ENCODE measurements around the gene OR6J1.

DNA sequence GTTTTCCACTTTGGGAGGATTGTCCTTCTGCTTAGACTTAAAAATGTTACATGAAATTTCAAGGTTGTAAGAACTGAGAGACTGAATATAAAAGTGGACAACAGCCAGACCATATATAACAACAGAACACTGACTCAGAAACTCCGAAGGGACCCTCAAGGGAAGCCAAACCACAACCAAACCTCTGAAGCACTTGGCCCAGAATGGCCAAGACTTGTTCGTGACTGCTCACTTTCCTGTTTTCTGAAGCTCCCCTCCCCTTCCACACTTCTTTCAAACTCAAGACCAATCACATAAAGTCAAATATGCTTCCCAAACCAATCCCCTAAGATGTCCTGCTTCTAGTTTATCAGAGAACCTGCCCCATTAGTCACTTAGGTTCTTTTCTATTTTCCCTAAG is 13.7 kb downstream of the OR6J1 start:
- no peak for TF ChIP-seq SIN3A (IDR thresholded peaks at IDR 0.05; ENCODE audit: borderline replicate concordance, insufficient read depth, low read length)
- no peak for TF ChIP-seq FOXP2 (optimal IDR thresholded peaks at IDR 0.05; ENCODE audit: borderline replicate concordance, extremely low read depth, extremely low read length, insufficient read depth)
- no peak for TF ChIP-seq TAF1 (IDR thresholded peaks at IDR 0.05; ENCODE audit: borderline replicate concordance, insufficient read depth, low read length)
- TF ChIP-seq, protein P1, sequence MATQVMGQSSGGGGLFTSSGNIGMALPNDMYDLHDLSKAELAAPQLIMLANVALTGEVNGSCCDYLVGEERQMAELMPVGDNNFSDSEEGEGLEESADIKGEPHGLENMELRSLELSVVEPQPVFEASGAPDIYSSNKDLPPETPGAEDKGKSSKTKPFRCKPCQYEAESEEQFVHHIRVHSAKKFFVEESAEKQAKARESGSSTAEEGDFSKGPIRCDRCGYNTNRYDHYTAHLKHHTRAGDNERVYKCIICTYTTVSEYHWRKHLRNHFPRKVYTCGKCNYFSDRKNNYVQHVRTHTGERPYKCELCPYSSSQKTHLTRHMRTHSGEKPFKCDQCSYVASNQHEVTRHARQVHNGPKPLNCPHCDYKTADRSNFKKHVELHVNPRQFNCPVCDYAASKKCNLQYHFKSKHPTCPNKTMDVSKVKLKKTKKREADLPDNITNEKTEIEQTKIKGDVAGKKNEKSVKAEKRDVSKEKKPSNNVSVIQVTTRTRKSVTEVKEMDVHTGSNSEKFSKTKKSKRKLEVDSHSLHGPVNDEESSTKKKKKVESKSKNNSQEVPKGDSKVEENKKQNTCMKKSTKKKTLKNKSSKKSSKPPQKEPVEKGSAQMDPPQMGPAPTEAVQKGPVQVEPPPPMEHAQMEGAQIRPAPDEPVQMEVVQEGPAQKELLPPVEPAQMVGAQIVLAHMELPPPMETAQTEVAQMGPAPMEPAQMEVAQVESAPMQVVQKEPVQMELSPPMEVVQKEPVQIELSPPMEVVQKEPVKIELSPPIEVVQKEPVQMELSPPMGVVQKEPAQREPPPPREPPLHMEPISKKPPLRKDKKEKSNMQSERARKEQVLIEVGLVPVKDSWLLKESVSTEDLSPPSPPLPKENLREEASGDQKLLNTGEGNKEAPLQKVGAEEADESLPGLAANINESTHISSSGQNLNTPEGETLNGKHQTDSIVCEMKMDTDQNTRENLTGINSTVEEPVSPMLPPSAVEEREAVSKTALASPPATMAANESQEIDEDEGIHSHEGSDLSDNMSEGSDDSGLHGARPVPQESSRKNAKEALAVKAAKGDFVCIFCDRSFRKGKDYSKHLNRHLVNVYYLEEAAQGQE (IDR thresholded peaks at IDR 0.05; ENCODE audit: insufficient read depth in 1 of 2, low read depth in 2 of 2, low read length in 2 of 2): no peak
